HG03175 (cell line): ENCODE results near the gene TTYH1.
A peak's percentile ranks its signal among the peaks of the same experiment; 100 is the strongest.
"Not testable (repeated sequence)": the region's sequence is repeated elsewhere in the genome, so short reads cannot be mapped to it uniquely, and the experiment has no call there.

ENCODE experiments used
- ATAC-seq: cut with Tn5 transposase; IDR thresholded peaks from one replicate; pipeline ENCODE4 v1.9.1; 2021; ENCODE audit warnings: mild to moderate bottlenecking, moderate library complexity; ENCODE audit not compliant: unreplicated experiment

Gene TTYH1

DNA sequence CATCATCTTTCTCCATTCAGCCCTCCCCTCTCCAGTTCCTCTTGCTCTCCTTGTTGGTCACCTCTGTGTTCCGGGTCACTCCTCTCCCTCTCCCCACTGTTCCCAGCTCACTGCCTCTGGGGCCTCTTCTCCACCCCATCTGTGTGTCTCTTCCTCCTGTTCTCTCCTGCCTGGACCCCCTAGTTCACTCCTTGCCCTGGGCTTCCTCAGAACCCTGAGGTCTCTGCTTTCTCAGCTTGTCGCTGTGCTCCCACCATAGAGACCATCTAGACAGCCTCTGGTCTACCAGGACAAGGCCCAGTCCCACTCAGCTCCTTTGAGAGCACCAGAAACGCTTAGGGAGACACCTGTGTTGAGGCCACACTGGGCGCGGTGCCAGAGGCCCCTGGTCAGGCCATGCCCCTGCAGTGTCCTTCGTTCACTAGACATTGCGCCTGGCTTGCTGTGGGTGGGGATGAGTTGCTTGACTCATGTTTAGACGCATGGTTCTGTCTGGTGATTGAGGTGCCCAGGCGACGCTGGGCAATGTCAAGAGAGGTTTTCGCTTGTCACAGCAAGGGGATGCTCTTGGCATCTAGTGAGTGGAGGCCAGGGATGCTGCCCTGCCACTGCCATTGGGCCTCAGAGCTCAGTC lies 43.5 kb downstream of the TTYH1 start:
- ATAC-seq = no peak

DNA sequence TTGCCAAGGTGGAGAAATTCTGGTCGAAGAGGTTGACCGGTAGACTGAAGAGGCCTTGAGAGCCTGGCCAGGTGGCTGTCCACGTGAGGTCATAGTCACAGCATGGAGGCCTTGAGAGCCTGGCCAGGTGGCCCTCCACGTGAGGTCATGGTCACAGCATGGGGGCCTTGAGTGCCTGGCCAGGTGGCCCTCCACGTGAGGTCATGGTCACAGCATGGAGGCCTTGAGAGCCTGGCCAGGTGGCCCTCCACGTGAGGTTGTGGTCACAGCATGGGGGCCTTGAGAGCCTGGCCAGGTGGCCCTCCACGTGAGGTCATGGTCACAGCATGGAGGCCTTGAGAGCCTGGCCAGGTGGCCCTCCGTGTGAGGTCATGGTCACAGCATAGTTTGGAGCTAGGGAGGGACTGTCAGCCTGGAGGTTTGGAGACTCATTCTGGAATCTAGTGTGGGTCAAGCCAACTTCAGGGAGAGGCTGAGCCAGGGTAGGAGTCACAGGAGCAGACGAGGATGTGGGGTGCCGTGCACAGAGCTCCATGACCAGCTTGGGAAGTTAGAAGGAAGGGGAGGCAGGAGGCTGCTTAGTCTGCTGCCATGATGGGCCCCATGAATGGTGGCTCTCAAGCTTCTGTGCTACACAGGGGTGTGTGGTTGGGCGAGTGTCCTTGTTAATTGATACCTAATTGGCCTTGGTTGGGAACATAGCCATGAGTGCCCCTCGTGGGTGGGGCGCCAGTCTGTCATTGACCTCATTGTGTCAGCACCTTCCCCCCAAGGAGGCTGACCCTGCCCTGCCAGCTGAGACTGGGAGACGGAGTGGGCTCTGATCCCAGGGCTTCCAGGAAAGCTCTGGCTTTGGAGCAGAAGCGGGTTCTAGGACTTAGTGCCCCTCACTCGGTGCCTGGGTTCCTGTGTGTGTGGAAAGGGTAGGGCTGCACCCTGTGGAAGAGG lies 44.3 kb downstream of the TTYH1 start:
- no peak for ATAC-seq

DNA sequence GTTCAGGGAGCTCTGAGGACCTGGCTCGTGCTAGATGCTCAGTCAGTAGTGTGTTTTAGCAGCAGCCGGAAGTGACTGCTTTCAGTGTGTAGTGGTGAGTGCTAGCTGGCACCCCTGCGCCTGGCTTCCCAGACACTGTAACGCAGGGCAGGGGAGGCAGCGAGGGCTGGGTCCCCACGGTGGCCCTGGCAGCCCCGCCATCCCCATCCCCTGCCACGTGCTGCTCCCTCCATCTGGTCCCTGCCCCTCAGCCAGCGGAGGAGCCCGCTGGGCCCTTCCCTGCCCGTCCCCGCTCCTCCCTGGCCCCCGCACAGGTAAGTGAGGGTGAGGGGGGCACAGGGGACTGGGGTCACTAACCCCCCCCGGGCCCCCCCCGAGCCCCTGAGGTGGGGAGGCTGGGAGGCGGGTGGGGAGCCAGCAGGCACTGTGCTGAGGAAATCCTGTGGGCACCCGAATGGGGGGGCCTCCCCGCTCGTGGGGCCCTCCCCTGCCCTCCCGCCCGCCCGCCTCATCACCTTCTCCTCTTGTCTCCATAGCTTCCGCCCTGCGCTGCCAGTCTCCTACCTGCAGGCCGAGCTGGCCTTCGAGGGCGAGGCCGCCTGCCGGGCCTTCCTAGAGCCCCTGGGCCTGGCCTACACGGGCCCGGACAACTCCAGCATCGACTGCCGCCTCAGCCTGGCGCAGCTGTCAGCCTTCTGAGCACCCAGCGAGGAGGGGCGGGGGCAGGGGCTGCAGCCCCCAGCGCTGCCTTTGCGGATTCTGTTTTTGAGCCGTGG lies 45.2 kb downstream of the TTYH1 start:
- no peak for ATAC-seq

DNA sequence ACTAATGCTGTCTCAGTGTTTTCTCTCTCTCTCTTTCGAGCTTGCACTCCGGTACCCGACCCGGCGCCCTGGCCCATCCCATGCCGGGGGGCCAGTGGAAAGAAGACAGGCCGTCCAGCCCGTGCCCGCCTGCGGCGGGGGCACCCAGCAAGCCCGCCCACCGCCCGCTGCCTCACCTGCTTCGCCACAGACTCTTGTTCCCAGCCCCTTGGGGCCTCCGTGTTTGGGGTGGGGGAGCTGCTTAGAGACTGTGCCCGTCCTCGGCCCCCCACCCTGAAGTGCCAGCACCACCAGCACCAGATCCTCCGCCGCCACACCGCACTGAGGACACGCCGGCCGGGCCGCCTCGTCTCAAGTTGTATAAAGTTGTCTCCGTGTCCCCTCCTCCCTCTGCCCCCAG lies 45.9 kb downstream of the TTYH1 start:
- ATAC-seq = no peak

- no peak for ATAC-seq
These were observed 46.3 kb downstream of the TTYH1 start for GRCh38 chr19:54461613-54462012.

GRCh38 chr19:54462047-54462654 lies 46.9 kb downstream of the TTYH1 start:
- ATAC-seq = no peak

GRCh38 chr19:54462655-54463530 lies 47.6 kb downstream of the TTYH1 start:
- peak; percentile 8 for ATAC-seq

GRCh38 chr19:54463531-54464043 lies 48.3 kb downstream of the TTYH1 start, which contains the start of gene LENG9:
TSS of gene LENG9 (minus strand) at chr19:54463778. CDS start at chr19:54463526, 252 bp downstream.
- ATAC-seq = peak; percentile 67

- ATAC-seq = peak; percentile 50
These were observed 48.9 kb downstream of the TTYH1 start for GRCh38 chr19:54464044-54464629.

- ATAC-seq = peak; percentile 51
These were observed 49.6 kb downstream of the TTYH1 start for GRCh38 chr19:54464630-54465425.

DNA sequence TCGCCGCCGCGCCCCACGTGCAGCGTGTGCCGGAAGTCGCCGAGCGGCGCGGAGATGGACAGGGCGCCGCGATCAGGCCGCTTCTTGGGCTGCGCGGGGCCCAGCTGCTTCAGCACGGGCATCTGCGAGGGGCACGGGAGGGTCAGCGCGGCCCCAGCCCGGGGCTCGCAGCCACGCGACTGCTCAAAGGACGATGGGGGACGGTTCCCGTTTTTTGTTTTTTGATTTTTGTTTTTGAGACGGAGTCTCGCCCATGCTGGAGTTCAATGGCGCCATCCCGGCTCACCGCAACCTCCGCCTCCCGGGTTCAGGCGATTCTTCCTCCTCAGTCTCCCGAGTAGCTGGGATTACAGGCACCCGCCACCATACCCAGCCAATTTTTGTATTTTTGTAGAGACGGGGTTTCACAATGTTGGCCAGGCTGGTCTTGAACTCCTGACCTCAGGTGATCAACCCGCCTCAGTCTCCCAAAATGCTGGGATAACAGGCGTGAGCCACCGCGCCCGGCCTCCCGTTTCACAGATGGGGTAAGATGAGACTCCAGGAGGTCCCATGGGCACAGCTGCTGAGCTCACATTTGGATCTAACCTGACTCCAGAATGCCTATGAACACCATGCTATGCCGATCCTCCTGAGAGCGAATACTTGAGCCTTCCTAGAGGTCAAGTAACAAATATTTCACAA lies 50.3 kb downstream of the TTYH1 start:
- no peak for ATAC-seq

DNA sequence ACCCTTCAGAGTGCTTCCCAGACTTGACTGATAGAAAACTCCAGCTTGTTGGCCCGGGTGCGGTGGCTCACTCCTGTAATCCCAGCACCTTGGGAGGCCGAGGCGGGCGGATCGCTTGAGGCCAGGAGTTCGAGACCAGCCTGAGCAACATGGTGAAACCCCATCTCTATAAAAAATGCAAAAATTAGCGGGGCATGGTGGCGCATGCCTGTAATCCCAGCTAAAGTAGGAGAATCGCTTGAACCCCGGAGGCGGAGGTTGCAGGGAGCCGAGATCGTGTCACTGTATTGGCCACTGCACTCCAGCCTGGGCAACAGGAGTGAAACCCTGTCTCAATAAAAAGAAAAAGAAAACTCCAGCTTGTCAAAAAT lies 50.8 kb downstream of the TTYH1 start:
- not testable (repeated sequence) for ATAC-seq

- ATAC-seq = no peak
These were observed 54.3 kb downstream of the TTYH1 start for GRCh38 chr19:54469496-54469934.

DNA sequence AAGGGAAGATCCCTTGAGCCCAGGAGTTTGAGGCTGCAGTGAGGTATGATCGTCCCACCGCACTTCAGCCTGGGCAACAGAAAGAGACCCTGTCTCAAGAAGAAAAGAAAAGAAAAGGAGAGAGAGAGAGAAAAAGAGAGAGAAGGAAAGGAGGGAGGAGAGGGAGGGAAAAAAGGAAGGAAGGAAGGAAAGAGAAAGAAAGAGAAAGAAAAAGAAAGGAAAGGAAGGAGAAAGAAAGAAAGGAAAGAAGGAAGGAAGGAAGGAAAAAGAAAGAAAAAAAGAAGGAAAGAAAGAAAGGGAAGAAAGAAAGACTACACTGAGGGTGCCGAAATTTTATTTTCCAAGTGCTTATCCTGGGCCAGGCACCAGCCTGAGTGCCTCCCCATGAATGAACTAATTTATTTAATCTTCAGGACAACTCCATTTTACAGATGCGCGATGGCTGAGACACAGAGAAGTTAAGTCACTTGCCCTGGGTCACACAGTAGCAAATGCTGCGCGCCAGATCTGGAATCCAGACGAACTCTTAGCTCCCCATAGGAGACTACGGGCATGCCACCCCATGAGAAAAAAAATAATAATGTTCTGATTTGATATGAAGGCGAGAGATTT lies 55.1 kb downstream of the TTYH1 start:
- ATAC-seq = no peak

- ATAC-seq = no peak
These were observed 55.9 kb downstream of the TTYH1 start for GRCh38 chr19:54470991-54471782.

DNA sequence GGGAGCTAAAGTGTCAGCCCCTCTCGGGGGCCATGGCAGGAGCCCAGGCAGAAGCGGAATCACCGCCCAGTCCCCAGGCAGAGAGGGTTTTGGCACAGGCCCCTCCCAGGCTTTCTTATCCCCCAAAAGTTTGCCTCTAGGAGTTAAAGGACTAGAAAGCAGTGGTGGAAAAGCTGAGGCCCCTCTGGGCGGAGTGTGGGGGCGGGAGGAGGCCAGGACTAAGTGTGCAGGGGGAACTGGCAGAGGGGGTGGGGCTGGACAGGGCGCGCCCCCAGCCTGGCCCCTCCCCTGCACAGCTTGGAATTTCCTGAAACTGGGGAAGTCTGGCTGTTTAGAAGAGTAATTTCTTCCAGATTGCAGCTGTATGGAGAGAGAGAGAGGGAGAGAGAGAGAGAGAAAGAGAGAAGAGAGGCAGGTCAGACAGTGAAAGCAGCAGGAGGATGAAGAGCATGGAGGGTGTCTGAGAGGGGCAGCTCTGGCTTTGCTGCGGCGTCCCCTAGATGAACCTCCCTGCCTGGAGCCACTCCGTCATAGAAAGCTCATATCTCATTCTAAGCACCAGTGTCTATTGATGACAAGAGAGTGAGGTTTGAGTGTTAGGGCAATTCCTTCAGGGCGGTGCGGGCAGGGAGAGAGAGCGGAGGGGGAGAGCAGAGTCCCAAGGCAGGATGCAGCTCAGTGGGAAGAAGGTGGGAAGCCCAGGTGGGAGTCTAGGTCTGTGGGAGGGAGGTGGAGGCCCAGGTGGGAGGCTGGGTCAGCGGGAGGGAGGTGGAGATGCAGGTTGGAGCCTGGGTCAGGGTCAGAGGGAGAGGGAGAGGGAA lies 58.0 kb downstream of the TTYH1 start, which contains the start of gene CDC42EP5:
TSS of gene CDC42EP5 (minus strand) at position 226 of the 821 bp plus-strand sequence. CDS start 7,749 bp downstream, outside the sequence.
- ATAC-seq = no peak
